Ovary (tissue), 9 donors: ENCODE data around the gene BCOR. TPM values are rescaled to one million over a fixed set of nuclear protein-coding genes. Genes with fewer than 3 reads are reported as not detected.

Source experiments
- DNase-seq, 5 donors: peaks; one replicate each; pipeline ENCODE4 v3.0.0-alpha.2; 2019 to 2020
- H3K27ac ChIP-seq, 2 donors: fragments of 200-600 bp; one replicate each; pipeline versions ENCODE4 v1.5.1 to v1.8.0; 2019 to 2022
- H3K27me3 ChIP-seq: fragments of 200-600 bp; one replicate; pipeline ENCODE4 v1.8.0; 2022
- H3K36me3 ChIP-seq: fragments of 200-600 bp; sonication (generic); one replicate; pipeline ENCODE4 v1.5.1; 2019
- H3K4me1 ChIP-seq: one replicate; pipeline ENCODE4 v1.8.1; 2013; ENCODE audit warnings: mild to moderate bottlenecking, moderate library complexity; ENCODE audit not compliant: insufficient read depth
- H3K4me3 ChIP-seq: fragments of 200-600 bp; sonication (generic); one replicate; pipeline ENCODE4 v1.5.1; 2017
- H3K9me3 ChIP-seq, 2 donors: fragments of 200-600 bp in 1 of 2; sonication (generic) in 1 of 2; one replicate each; pipeline versions ENCODE4 v1.5.1 to v1.8.1; 2013 to 2019; ENCODE audit warnings: mild to moderate bottlenecking in 1 of 2, moderate library complexity in 1 of 2
- CTCF ChIP-seq, 3 donors: fragments of 450-650 bp in 2 of 3; fragments of 200-600 bp in 1 of 3; IDR thresholded peaks; one replicate each; pipeline versions ENCODE4 v1.5.1 to v1.8.0; 2016 to 2022; ENCODE audit warnings: antibody characterized with exemption in 3 of 3, mild to moderate bottlenecking in 1 of 3
- EP300 ChIP-seq: sonication (generic); formaldehyde crosslinking; IDR thresholded peaks from one replicate; pipeline ENCODE4 v1.6.1; 2017; ENCODE audit warnings: antibody characterized with exemption
- POLR2A ChIP-seq: fragments of 450-650 bp; IDR thresholded peaks from one replicate; pipeline ENCODE4 v1.6.1; 2017; ENCODE audit warnings: antibody characterized with exemption, mild to moderate bottlenecking, moderate library complexity
- WGBS, 3 donors: extraction: QIAGEN DNeasy Blood & Tissue Kit in 1 of 3; methylation state at CpG; one replicate each; pipeline versions ENCODE4 v1.1.5 to v1.1.7; 2013 to 2017; 5-methylcytosine and 5-hydroxymethylcytosine counted together
- intact Hi-C, 4 donors: fragments of 100-400 bp; cut with DNase I; formaldehyde crosslinking; loops; one replicate each; pipeline versions ENCODE4 v1.11.0 to v1.15.1; 2022 to 2023
- polyA plus RNA-seq, 2 donors: library from polyadenylated mRNA; stranded (reverse); fragments of 200-250 nt in 1 of 2; fragments of 350-450 nt in 1 of 2; fragmentation: Illumina TruSeq in 1 of 2; extraction: RNeasy Lipid Tissue Mini Kit (QIAGEN cat#74804) in 1 of 2; gene quantifications; one replicate each; pipeline ENCODE4 v1.2.3, GENCODE V29; 2013 to 2014
- total RNA-seq, 7 donors: library from RNA; depleted of rRNA in 2 of 7; stranded (reverse); fragments of >200 nt in 2 of 7; fragmentation: NEBNext Ultra II Directional in 3 of 7; extraction: Animal tissue kit (Norgen Biotek cat#: 25700) in 3 of 7; gene quantifications; one replicate each; pipeline versions ENCODE4 v1.1.0 to v1.2.4, GENCODE V29; 2016 to 2023
- donor health status: DM: no; HTN: no; CAD: no; lungs with moderate emphysema.
- donor health status: DM: no; HTN: no; CAD: no.
- donor health status: Bipolar disorder and iron deficiency.
- donor health status: DM: yes; HTN: yes; CAD: no.
- donor health status: DM: no; HTN: no; CAD: no.
- donor health status: DM: yes; HTN: yes; CAD: no.

BCOR gene
- total and polyA plus RNA-seq, 9 donors = 17.7 to 57.2 (median 42.3) TPM

DNA sequence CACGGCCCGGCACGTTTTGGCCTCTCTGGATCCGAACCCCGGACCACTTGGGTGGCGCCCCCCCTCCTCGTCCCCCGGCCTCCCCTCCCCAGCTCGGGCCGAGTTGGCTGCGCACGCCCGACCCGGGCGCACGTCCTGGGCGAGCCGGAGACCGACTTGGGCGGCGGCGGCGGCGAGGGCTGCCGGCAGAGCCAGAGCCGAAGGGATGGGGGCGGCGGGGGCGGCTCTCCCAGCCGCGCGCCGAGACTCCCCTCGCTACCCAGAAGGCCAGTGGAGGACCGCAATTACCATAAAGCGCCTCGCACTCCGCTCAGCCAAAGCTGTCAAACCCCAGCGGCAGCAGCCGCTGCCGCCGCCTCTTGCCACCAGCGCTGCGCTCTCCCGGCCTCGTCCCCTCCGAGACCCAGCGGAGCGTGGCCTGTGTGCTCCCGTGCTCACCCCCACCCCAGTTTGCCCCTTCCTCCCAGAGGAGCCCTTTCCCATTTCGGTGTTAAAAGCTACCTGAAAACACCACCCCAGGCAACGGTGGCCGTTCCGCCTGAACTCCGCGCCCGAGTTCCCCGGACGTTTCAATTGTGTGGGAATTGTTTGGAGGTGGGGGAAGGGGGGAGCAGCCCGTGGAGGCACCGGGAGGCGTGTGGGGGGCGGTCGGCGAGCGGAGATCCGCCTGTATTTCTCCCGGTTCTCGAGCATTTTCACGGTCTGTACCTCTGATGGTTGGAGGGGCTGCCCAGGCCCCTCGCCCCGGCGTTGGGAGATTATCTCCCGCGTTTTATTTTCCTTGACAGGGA, 701 bp upstream of the BCOR start:
- Histone ChIP-seq H3K4me1 (peaks cover 2% of the 10 kb centered on the region), H3K9me3 (no peaks in the 10 kb centered on the region), H3K27me3 (no peaks in the 10 kb centered on the region), H3K4me3 (peak overlapping the region; percentile 52), H3K27ac (peak overlapping the region; percentile 58 to 86), H3K36me3 (no peaks in the 10 kb centered on the region)
- no peak for TF ChIP-seq CTCF (IDR thresholded peaks at IDR 0.05)
- TF ChIP-seq EP300 = no peak
- TF ChIP-seq POLR2A = no peak
- intact Hi-C loops = loop anchor here in 2 of 4 donors (5.0 kb wide), 2 partner anchors 69 to 86 kb away; no protein-coding TSS in a partner anchor
- 5 to 10% (median 7%) methylated on average over 47 to 75 of the region's 75 CpGs for WGBS, 3 donors
- peak in 3 of 5 donors; percentile 45 to 59 (median 52) for DNase-seq

GRCh38 chrX:40097141-40097503, 636 bp downstream of the BCOR start:
- Histone ChIP-seq H3K9me3 (no peaks in the 10 kb centered on the region), H3K4me1 (peaks cover 2% of the 10 kb centered on the region), H3K4me3 (peak overlapping the region; percentile 52), H3K27me3 (no peaks in the 10 kb centered on the region), H3K36me3 (no peaks in the 10 kb centered on the region), H3K27ac (peak overlapping the region; percentile 78 to 86)
- intact Hi-C loops = loop anchor here in 2 of 4 donors (5.0 kb wide), 2 partner anchors 70 to 85 kb away; no protein-coding TSS in a partner anchor
- DNase-seq = peak in 2 of 5 donors; percentile 27 to 50
- TF ChIP-seq POLR2A = no peak
- WGBS, 3 donors = 4 to 10% (median 4%) methylated on average over 30 to 42 of the region's 42 CpGs

GRCh38 chrX:40096395-40097091, 1.2 kb downstream of the BCOR start:
- peak in 4 of 5 donors; percentile 38 to 65 (median 62) for DNase-seq

DNA sequence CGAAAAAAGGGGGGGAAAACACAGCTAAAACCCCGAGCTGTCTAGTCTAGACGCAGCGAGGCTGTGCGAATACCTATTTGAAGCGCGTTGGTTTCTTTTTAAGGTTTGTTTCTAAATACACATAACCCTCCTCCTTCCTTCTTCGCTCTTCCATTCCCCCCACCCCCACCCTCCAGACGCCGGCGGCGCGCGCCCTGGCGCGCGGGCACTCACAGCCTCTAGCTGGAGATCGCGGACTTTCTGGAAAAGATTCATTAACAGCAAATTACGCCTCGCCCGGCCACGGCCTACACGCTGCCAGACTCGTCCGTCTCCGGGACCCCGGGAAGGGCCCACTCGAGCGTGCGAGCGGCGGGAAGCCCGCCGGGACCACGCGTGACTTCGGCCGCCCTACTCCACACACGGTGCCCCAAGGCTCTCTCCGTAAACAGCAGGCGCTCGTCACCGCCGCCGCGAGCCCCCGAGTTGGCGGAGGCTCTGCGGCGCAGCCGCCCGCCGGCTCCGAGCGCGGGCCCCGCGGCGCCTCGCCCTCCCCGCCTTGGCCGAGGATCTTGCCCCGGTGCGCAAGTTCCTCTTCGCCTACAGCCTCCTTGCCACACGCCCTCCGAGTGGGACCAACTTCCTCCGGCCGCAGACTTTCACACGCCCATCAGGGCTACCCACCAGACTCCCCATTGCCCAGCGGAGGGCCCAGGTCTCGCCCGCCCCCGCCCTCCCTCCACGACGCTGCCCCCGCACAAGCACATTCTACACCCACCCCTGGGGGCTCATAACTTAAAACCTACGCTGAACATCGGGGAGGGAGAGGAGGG, 2.0 kb downstream of the BCOR start:
- intact Hi-C loops = loop anchor here in 2 of 4 donors (5.0 kb wide), 2 partner anchors 72 to 83 kb away; no protein-coding TSS in a partner anchor
- peak overlapping the region; percentile 78 to 86 for H3K27ac ChIP-seq
- H3K4me1 ChIP-seq = peaks cover 2% of the 10 kb centered on the region
- H3K27me3 ChIP-seq = no peaks in the 10 kb centered on the region
- peak overlapping the region; percentile 52 for H3K4me3 ChIP-seq
- TF ChIP-seq POLR2A (no peak), EP300 (no peak), CTCF (IDR thresholded peaks at IDR 0.05) (no peak)
- DNase-seq = peak in 3 of 5 donors; percentile 25 to 63 (median 55)
- WGBS, 3 donors = 5 to 13% (median 7%) methylated on average over 55 to 80 of the region's 80 CpGs
- no peaks in the 10 kb centered on the region for H3K36me3 ChIP-seq
- no peaks in the 10 kb centered on the region for H3K9me3 ChIP-seq

More at GRCh38 chrX:40096395-40097091, 1.2 kb downstream of the BCOR start:
- intact Hi-C loops = loop anchor here in 2 of 4 donors (5.0 kb wide), 2 partner anchors 71 to 84 kb away; no protein-coding TSS in a partner anchor
- Histone ChIP-seq H3K27me3 (no peaks in the 10 kb centered on the region), H3K27ac (peak overlapping the region; percentile 78 to 86), H3K36me3 (no peaks in the 10 kb centered on the region), H3K4me3 (peak overlapping the region; percentile 52), H3K4me1 (peaks cover 2% of the 10 kb centered on the region), H3K9me3 (no peaks in the 10 kb centered on the region)
- 1 to 10% (median 4%) methylated on average over 61 to 66 of the region's 66 CpGs for WGBS, 3 donors
- TF ChIP-seq CTCF (IDR thresholded peaks at IDR 0.05) (no peak), POLR2A (no peak), EP300 (no peak)
